ENCODE measurements around the gene LIN52. TPM values are rescaled to one million over a fixed set of nuclear protein-coding genes. Genes with fewer than 3 reads are reported as not detected.

The LIN52 gene
- total RNA-seq, 1 experiment from 2014 or later: 11.0 TPM

GRCh38 chr14:74237441-74237840 lies 152.7 kb downstream of the LIN52 start:
- Histone ChIP-seq H3T11ph (ENCODE audit: low read length) (no peak overlapping the region), H2BK5ac (ENCODE audit: insufficient read length, low read length) (no peak overlapping the region), H4K8ac (replicated peaks; ENCODE audit: insufficient read length, low read depth, low read length) (no peak overlapping the region), H2AFZ (ENCODE audit: low read length) (no peak overlapping the region), H4K5ac (ENCODE audit: insufficient read length, low read depth, low read length) (no peak overlapping the region), H3K23ac (ENCODE audit: insufficient read length, low read depth, low read length) (no peak overlapping the region), H3K79me2 (ENCODE audit: insufficient read depth, low read length) (no peaks in the 10 kb centered on the region), H3K56ac (ENCODE audit: insufficient read length, low read depth, low read length) (no peak overlapping the region), H3K9me3 (ENCODE audit: control insufficient read depth, low read depth, low read length) (no peaks in the 10 kb centered on the region), H3K4me2 (ENCODE audit: insufficient read depth, insufficient read length, low read length) (no peak overlapping the region), H2BK120ac (ENCODE audit: low read depth, low read length, poor library complexity, severe bottlenecking) (no peak overlapping the region), H2BK15ac (ENCODE audit: low read depth, low read length) (no peak overlapping the region), H3K4me1 (ENCODE audit: insufficient read depth, low read length) (no peaks in the 10 kb centered on the region), H2BK12ac (ENCODE audit: insufficient read length, low read depth, low read length) (no peak overlapping the region), H3K18ac (ENCODE audit: insufficient read length, low read depth, low read length) (no peak overlapping the region), H3K27ac (ENCODE audit: insufficient read length, low read depth, low read length) (no peak overlapping the region), H2AK5ac (ENCODE audit: insufficient read length, low read length) (no peak overlapping the region), H4K91ac (ENCODE audit: insufficient read length, low read depth, low read length) (no peak overlapping the region), H4K20me1 (ENCODE audit: control insufficient read depth, insufficient read depth, insufficient read length) (no peaks in the 10 kb centered on the region), H3K14ac (ENCODE audit: insufficient read depth, low read length) (no peak overlapping the region), H3K79me1 (ENCODE audit: insufficient read depth, low read depth, low read length, poor library complexity, severe bottlenecking) (no peaks in the 10 kb centered on the region), H3K23me2 (ENCODE audit: insufficient read length, low read depth, low read length, poor library complexity, severe bottlenecking) (peaks cover 21% of the 10 kb centered on the region), H3K9ac (ENCODE audit: extremely low read depth, insufficient read length, low read length) (no peak overlapping the region), H3K27me3 (ENCODE audit: insufficient read depth, low read length) (peaks cover 51% of the 10 kb centered on the region), H2BK20ac (ENCODE audit: low read depth, low read length, poor library complexity, severe bottlenecking) (no peak overlapping the region), H3K4ac (ENCODE audit: low read depth, low read length) (no peak overlapping the region)
- no peak for DNase-seq
- H3K4me3 Mint-ChIP-seq: no peak overlapping the region
- no peak overlapping the region for H3K27ac Mint-ChIP-seq
- peaks cover 0 to 4% of the 10 kb centered on the region in 2 experiments; a peak in 4 of 5 replicates for H3K9me3 Mint-ChIP-seq
- TF ChIP-seq CTCF (conservative IDR thresholded peaks at IDR 0.05): no peak
- WGBS (ENCODE audit: extremely low coverage, insufficient read length, low lambda C conversion rate): no CpG with 5 or more reads among the region's 4 CpGs
- peaks cover 19 to 20% of the 10 kb centered on the region in 2 experiments for H3K4me1 Mint-ChIP-seq
- H3K36me3 Mint-ChIP-seq (ENCODE audit: insufficient read depth in 1 of 3, low read depth in 3 of 3): peaks cover 0 to under 1% (median 0%) of the 10 kb centered on the region in 3 experiments; a peak in 4 of 7 replicates
- peaks cover 94% of the 10 kb centered on the region for H3K27me3 Mint-ChIP-seq (ENCODE audit: low read depth)

Data from H9 (cell line).